ENCODE measurements around the gene TNFAIP3.
A peak's percentile ranks its signal among the peaks of the same experiment; 100 is the strongest.

TNFAIP3 gene

GRCh38 chr6:137870744-137871247 lies 3.7 kb downstream of the TNFAIP3 start:
- H3K9ac ChIP-seq (ENCODE audit: low read depth in 1 of 2, low read length in 2 of 2) = peak overlapping the region; percentile 46 to 60
- peaks cover 17 to 24% of the 10 kb centered on the region in 2 donors for H3K36me3 ChIP-seq (ENCODE audit: control insufficient read depth in 2 of 2, insufficient read depth in 2 of 2, low read length in 2 of 2)
- peak overlapping the region; percentile 17 to 51 for H3K27ac ChIP-seq (ENCODE audit: low read depth in 2 of 2, low read length in 2 of 2)
- H3K4me1 ChIP-seq (ENCODE audit: control insufficient read depth in 2 of 2, insufficient read depth in 2 of 2, low read length in 2 of 2) = peaks cover 30 to 45% of the 10 kb centered on the region in 2 donors
- H3K27me3 ChIP-seq (ENCODE audit: control insufficient read depth in 2 of 2, insufficient read depth in 2 of 2, low read length in 2 of 2) = no peaks in the 10 kb centered on the region
- H3K9me3 ChIP-seq (ENCODE audit: control insufficient read depth in 2 of 2, low read length in 2 of 2) = no peaks in the 10 kb centered on the region
- peak overlapping the region; percentile 95 to 99 for H3K4me3 ChIP-seq (ENCODE audit: low read length in 2 of 2)

- peak overlapping the region; percentile 95 to 99 for H3K4me3 ChIP-seq (ENCODE audit: low read length in 2 of 2)
- H3K9ac ChIP-seq (ENCODE audit: low read depth in 1 of 2, low read length in 2 of 2) = no peak overlapping the region
- H3K36me3 ChIP-seq (ENCODE audit: control insufficient read depth in 2 of 2, insufficient read depth in 2 of 2, low read length in 2 of 2) = peaks cover 21 to 28% of the 10 kb centered on the region in 2 donors
- peaks cover 29 to 41% of the 10 kb centered on the region in 2 donors for H3K4me1 ChIP-seq (ENCODE audit: control insufficient read depth in 2 of 2, insufficient read depth in 2 of 2, low read length in 2 of 2)
- no peaks in the 10 kb centered on the region for H3K27me3 ChIP-seq (ENCODE audit: control insufficient read depth in 2 of 2, insufficient read depth in 2 of 2, low read length in 2 of 2)
- H3K27ac ChIP-seq (ENCODE audit: low read depth in 2 of 2, low read length in 2 of 2) = peak overlapping the region; percentile 17 to 51
- H3K9me3 ChIP-seq (ENCODE audit: control insufficient read depth in 2 of 2, low read length in 2 of 2) = no peaks in the 10 kb centered on the region
These were observed 4.2 kb downstream of the TNFAIP3 start for GRCh38 chr6:137871291-137871690.

- H3K27me3 ChIP-seq (ENCODE audit: control insufficient read depth in 2 of 2, insufficient read depth in 2 of 2, low read length in 2 of 2) = no peaks in the 10 kb centered on the region
- H3K36me3 ChIP-seq (ENCODE audit: control insufficient read depth in 2 of 2, insufficient read depth in 2 of 2, low read length in 2 of 2) = peaks cover 28 to 33% of the 10 kb centered on the region in 2 donors
- H3K9ac ChIP-seq (ENCODE audit: low read depth in 1 of 2, low read length in 2 of 2) = no peak overlapping the region
- H3K4me1 ChIP-seq (ENCODE audit: control insufficient read depth in 2 of 2, insufficient read depth in 2 of 2, low read length in 2 of 2) = peaks cover 26 to 38% of the 10 kb centered on the region in 2 donors
- peak overlapping the region; percentile 70 to 72 for H3K27ac ChIP-seq (ENCODE audit: low read depth in 2 of 2, low read length in 2 of 2)
- peak overlapping the region; percentile 21 to 99 for H3K4me3 ChIP-seq (ENCODE audit: low read length in 2 of 2)
- H3K9me3 ChIP-seq (ENCODE audit: control insufficient read depth in 2 of 2, low read length in 2 of 2) = no peaks in the 10 kb centered on the region
These were observed 4.9 kb downstream of the TNFAIP3 start for GRCh38 chr6:137871831-137872454.

- no peaks in the 10 kb centered on the region for H3K27me3 ChIP-seq (ENCODE audit: control insufficient read depth in 2 of 2, insufficient read depth in 2 of 2, low read length in 2 of 2)
- peak overlapping the region; percentile 70 to 72 for H3K27ac ChIP-seq (ENCODE audit: low read depth in 2 of 2, low read length in 2 of 2)
- peaks cover 35 to 40% of the 10 kb centered on the region in 2 donors for H3K36me3 ChIP-seq (ENCODE audit: control insufficient read depth in 2 of 2, insufficient read depth in 2 of 2, low read length in 2 of 2)
- no peaks in the 10 kb centered on the region for H3K9me3 ChIP-seq (ENCODE audit: control insufficient read depth in 2 of 2, low read length in 2 of 2)
- peak overlapping the region; percentile 36 to 48 for H3K4me3 ChIP-seq (ENCODE audit: low read length in 2 of 2)
- peaks cover 26 to 38% of the 10 kb centered on the region in 2 donors for H3K4me1 ChIP-seq (ENCODE audit: control insufficient read depth in 2 of 2, insufficient read depth in 2 of 2, low read length in 2 of 2)
- H3K9ac ChIP-seq (ENCODE audit: low read depth in 1 of 2, low read length in 2 of 2) = no peak overlapping the region
These were observed 5.6 kb downstream of the TNFAIP3 start for GRCh38 chr6:137872581-137873115.

- Histone ChIP-seq H3K27me3 (ENCODE audit: control insufficient read depth in 2 of 2, insufficient read depth in 2 of 2, low read length in 2 of 2) (no peaks in the 10 kb centered on the region), H3K9me3 (ENCODE audit: control insufficient read depth in 2 of 2, low read length in 2 of 2) (no peaks in the 10 kb centered on the region), H3K4me3 (ENCODE audit: low read length in 2 of 2) (peak overlapping the region; percentile 34 to 36), H3K36me3 (ENCODE audit: control insufficient read depth in 2 of 2, insufficient read depth in 2 of 2, low read length in 2 of 2) (peaks cover 42 to 46% of the 10 kb centered on the region in 2 donors), H3K27ac (ENCODE audit: low read depth in 2 of 2, low read length in 2 of 2) (peak overlapping the region; percentile 70 to 72), H3K4me1 (ENCODE audit: control insufficient read depth in 2 of 2, insufficient read depth in 2 of 2, low read length in 2 of 2) (peaks cover 25 to 38% of the 10 kb centered on the region in 2 donors), H3K9ac (ENCODE audit: low read depth in 1 of 2, low read length in 2 of 2) (peak overlapping the region in 1 of 2 donors; percentile 9)
These were observed 6.3 kb downstream of the TNFAIP3 start for GRCh38 chr6:137873273-137873762.

GRCh38 chr6:137874204-137875057 lies 7.4 kb downstream of the TNFAIP3 start:
- H3K36me3 ChIP-seq (ENCODE audit: control insufficient read depth in 2 of 2, insufficient read depth in 2 of 2, low read length in 2 of 2) = peaks cover 53 to 58% of the 10 kb centered on the region in 2 donors
- peaks cover 23 to 33% of the 10 kb centered on the region in 2 donors for H3K4me1 ChIP-seq (ENCODE audit: control insufficient read depth in 2 of 2, insufficient read depth in 2 of 2, low read length in 2 of 2)
- no peak overlapping the region for H3K4me3 ChIP-seq (ENCODE audit: low read length in 2 of 2)
- peak overlapping the region; percentile 53 to 70 for H3K27ac ChIP-seq (ENCODE audit: low read depth in 2 of 2, low read length in 2 of 2)
- H3K27me3 ChIP-seq (ENCODE audit: control insufficient read depth in 2 of 2, insufficient read depth in 2 of 2, low read length in 2 of 2) = no peaks in the 10 kb centered on the region
- no peaks in the 10 kb centered on the region for H3K9me3 ChIP-seq (ENCODE audit: control insufficient read depth in 2 of 2, low read length in 2 of 2)
- H3K9ac ChIP-seq (ENCODE audit: low read depth in 1 of 2, low read length in 2 of 2) = peak overlapping the region in 1 of 2 donors; percentile 30

- H3K27me3 ChIP-seq (ENCODE audit: control insufficient read depth in 2 of 2, insufficient read depth in 2 of 2, low read length in 2 of 2) = no peaks in the 10 kb centered on the region
- peaks cover 23 to 33% of the 10 kb centered on the region in 2 donors for H3K4me1 ChIP-seq (ENCODE audit: control insufficient read depth in 2 of 2, insufficient read depth in 2 of 2, low read length in 2 of 2)
- no peaks in the 10 kb centered on the region for H3K9me3 ChIP-seq (ENCODE audit: control insufficient read depth in 2 of 2, low read length in 2 of 2)
- H3K27ac ChIP-seq (ENCODE audit: low read depth in 2 of 2, low read length in 2 of 2) = peak overlapping the region in 1 of 2 donors; percentile 7
- no peak overlapping the region for H3K4me3 ChIP-seq (ENCODE audit: low read length in 2 of 2)
- H3K36me3 ChIP-seq (ENCODE audit: control insufficient read depth in 2 of 2, insufficient read depth in 2 of 2, low read length in 2 of 2) = peaks cover 59 to 64% of the 10 kb centered on the region in 2 donors
- H3K9ac ChIP-seq (ENCODE audit: low read depth in 1 of 2, low read length in 2 of 2) = no peak overlapping the region
These were observed 8.0 kb downstream of the TNFAIP3 start for GRCh38 chr6:137875058-137875520.

GRCh38 chr6:137875606-137876005 lies 8.5 kb downstream of the TNFAIP3 start:
- Histone ChIP-seq H3K27me3 (ENCODE audit: control insufficient read depth in 2 of 2, insufficient read depth in 2 of 2, low read length in 2 of 2) (no peaks in the 10 kb centered on the region), H3K27ac (ENCODE audit: low read depth in 2 of 2, low read length in 2 of 2) (no peak overlapping the region), H3K9ac (ENCODE audit: low read depth in 1 of 2, low read length in 2 of 2) (no peak overlapping the region), H3K36me3 (ENCODE audit: control insufficient read depth in 2 of 2, insufficient read depth in 2 of 2, low read length in 2 of 2) (peaks cover 63 to 69% of the 10 kb centered on the region in 2 donors), H3K9me3 (ENCODE audit: control insufficient read depth in 2 of 2, low read length in 2 of 2) (no peaks in the 10 kb centered on the region), H3K4me1 (ENCODE audit: control insufficient read depth in 2 of 2, insufficient read depth in 2 of 2, low read length in 2 of 2) (peaks cover 22 to 32% of the 10 kb centered on the region in 2 donors), H3K4me3 (ENCODE audit: low read length in 2 of 2) (no peak overlapping the region)

GRCh38 chr6:137876547-137876946 lies 9.5 kb downstream of the TNFAIP3 start:
- H3K27ac ChIP-seq (ENCODE audit: low read depth in 2 of 2, low read length in 2 of 2) = no peak overlapping the region
- peaks cover 18 to 29% of the 10 kb centered on the region in 2 donors for H3K4me1 ChIP-seq (ENCODE audit: control insufficient read depth in 2 of 2, insufficient read depth in 2 of 2, low read length in 2 of 2)
- no peaks in the 10 kb centered on the region for H3K9me3 ChIP-seq (ENCODE audit: control insufficient read depth in 2 of 2, low read length in 2 of 2)
- no peak overlapping the region for H3K9ac ChIP-seq (ENCODE audit: low read depth in 1 of 2, low read length in 2 of 2)
- no peak overlapping the region for H3K4me3 ChIP-seq (ENCODE audit: low read length in 2 of 2)
- H3K27me3 ChIP-seq (ENCODE audit: control insufficient read depth in 2 of 2, insufficient read depth in 2 of 2, low read length in 2 of 2) = no peaks in the 10 kb centered on the region
- peaks cover 70 to 77% of the 10 kb centered on the region in 2 donors for H3K36me3 ChIP-seq (ENCODE audit: control insufficient read depth in 2 of 2, insufficient read depth in 2 of 2, low read length in 2 of 2)
